ENCODE data around the gene HSPB6.

Gene HSPB6

GRCh38 chr19:35740108-35740422 is 16.8 kb downstream of the HSPB6 start:
- Histone ChIP-seq H3K27me3 (ENCODE audit: insufficient read depth, low read length, poor library complexity) (no peaks in the 10 kb centered on the region), H3K4me3 (ENCODE audit: low read depth in 1 of 2, low read length in 2 of 2) (peak overlapping the region; percentile 77 to 88; a peak in 3 of 4 replicates), H3K9me3 (ENCODE audit: insufficient read depth, low read length, severe bottlenecking) (no peaks in the 10 kb centered on the region), H3K36me3 (ENCODE audit: insufficient read depth, low read length) (peaks cover 51% of the 10 kb centered on the region), H3K4me1 (ENCODE audit: insufficient read depth, low read length) (peaks cover 49% of the 10 kb centered on the region), H3K79me2 (ENCODE audit: insufficient read depth, low read length) (peaks cover 11% of the 10 kb centered on the region; the same call in 1 of the 2 replicates), H4K20me1 (ENCODE audit: insufficient read depth, low read length) (0 out of 2 replicates have a peak, but pooled peaks cover 6% of the 10 kb centered on the region), H3K4me2 (ENCODE audit: insufficient read depth, low read length) (peak overlapping the region; percentile 99), H2AFZ (ENCODE audit: low read depth, low read length) (peak overlapping the region; percentile 93), H3K9ac (ENCODE audit: low read depth, low read length) (peak overlapping the region; percentile 68), H3K27ac (ENCODE audit: low read length) (peak overlapping the region; percentile 64)
- ATAC-seq (ENCODE audit: insufficient read depth, low read depth) = peak; percentile 41
- TF ChIP-seq EZH2 (IDR thresholded peaks at IDR 0.05; ENCODE audit: borderline replicate concordance, low read depth, low read length, severe bottlenecking) (no peak), CTCF (IDR thresholded peaks at IDR 0.05; ENCODE audit: borderline replicate concordance, extremely low read depth, low read length, poor library complexity, severe bottlenecking) (peak; percentile 15)
- DNase-seq = no peak

GRCh38 chr19:35739275-35740107 is 17.3 kb downstream of the HSPB6 start:
- Histone ChIP-seq H3K4me2 (ENCODE audit: insufficient read depth, low read length) (peak overlapping the region; percentile 99), H2AFZ (ENCODE audit: low read depth, low read length) (no peak overlapping the region), H3K9ac (ENCODE audit: low read depth, low read length) (peak overlapping the region; percentile 68), H3K36me3 (ENCODE audit: insufficient read depth, low read length) (peaks cover 57% of the 10 kb centered on the region), H4K20me1 (ENCODE audit: insufficient read depth, low read length) (0 out of 2 replicates have a peak, but pooled peaks cover 6% of the 10 kb centered on the region), H3K4me1 (ENCODE audit: insufficient read depth, low read length) (peaks cover 46% of the 10 kb centered on the region), H3K27ac (ENCODE audit: low read length) (peak overlapping the region; percentile 64), H3K79me2 (ENCODE audit: insufficient read depth, low read length) (peaks cover 9% of the 10 kb centered on the region; the same call in 1 of the 2 replicates), H3K9me3 (ENCODE audit: insufficient read depth, low read length, severe bottlenecking) (no peaks in the 10 kb centered on the region), H3K27me3 (ENCODE audit: insufficient read depth, low read length, poor library complexity) (no peaks in the 10 kb centered on the region), H3K4me3 (ENCODE audit: low read depth in 1 of 2, low read length in 2 of 2) (peak overlapping the region; percentile 77 to 88; a peak in 3 of 4 replicates)
- no peak for ATAC-seq (ENCODE audit: insufficient read depth, low read depth)
- no peak for DNase-seq
- TF ChIP-seq EZH2 (IDR thresholded peaks at IDR 0.05; ENCODE audit: borderline replicate concordance, low read depth, low read length, severe bottlenecking) (no peak), CTCF (IDR thresholded peaks at IDR 0.05; ENCODE audit: borderline replicate concordance, extremely low read depth, low read length, poor library complexity, severe bottlenecking) (no peak)

- no peak overlapping the region for H2AFZ ChIP-seq (ENCODE audit: low read depth, low read length)
- no peaks in the 10 kb centered on the region for H3K27me3 ChIP-seq (ENCODE audit: insufficient read depth, low read length, poor library complexity)
- TF ChIP-seq CTCF (IDR thresholded peaks at IDR 0.05; ENCODE audit: borderline replicate concordance, extremely low read depth, low read length, poor library complexity, severe bottlenecking) (no peak), EZH2 (IDR thresholded peaks at IDR 0.05; ENCODE audit: borderline replicate concordance, low read depth, low read length, severe bottlenecking) (no peak)
- H3K4me2 ChIP-seq (ENCODE audit: insufficient read depth, low read length) = no peak overlapping the region
- H3K4me1 ChIP-seq (ENCODE audit: insufficient read depth, low read length) = peaks cover 39% of the 10 kb centered on the region
- DNase-seq (no peak), ATAC-seq (ENCODE audit: insufficient read depth, low read depth) (no peak)
- no peak overlapping the region for H3K9ac ChIP-seq (ENCODE audit: low read depth, low read length)
- H3K27ac ChIP-seq (ENCODE audit: low read length) = no peak overlapping the region
- H3K9me3 ChIP-seq (ENCODE audit: insufficient read depth, low read length, severe bottlenecking) = no peaks in the 10 kb centered on the region
- no peak overlapping the region for H3K4me3 ChIP-seq (ENCODE audit: low read depth in 1 of 2, low read length in 2 of 2)
- H3K79me2 ChIP-seq (ENCODE audit: insufficient read depth, low read length) = 0 out of 2 replicates have a peak, but pooled peaks cover 3% of the 10 kb centered on the region
- peaks cover 13% of the 10 kb centered on the region; the same call in 1 of the 2 replicates for H4K20me1 ChIP-seq (ENCODE audit: insufficient read depth, low read length)
- peaks cover 60% of the 10 kb centered on the region for H3K36me3 ChIP-seq (ENCODE audit: insufficient read depth, low read length)
These were observed 18.0 kb downstream of the HSPB6 start for GRCh38 chr19:35738887-35739229.

Data from DND-41 (cell line).